Duodenal mucosa (tissue), 2 donors: ENCODE measurements around the gene RENBP.

Experiments
- H3K27ac ChIP-seq: one replicate; pipeline ENCODE4 v1.7.0; 2013; ENCODE audit warnings: low read depth, low read length
- H3K27me3 ChIP-seq, 2 donors: one replicate each; pipeline ENCODE4 v1.7.0; 2013; ENCODE audit warnings: low read length in 2 of 2, control low read depth in 1 of 2; ENCODE audit not compliant: insufficient read depth in 2 of 2, control insufficient read depth in 1 of 2
- H3K36me3 ChIP-seq, 2 donors: one replicate each; pipeline ENCODE4 v1.7.0; 2013; ENCODE audit warnings: low read length in 2 of 2, control low read depth in 1 of 2; ENCODE audit not compliant: insufficient read depth in 2 of 2, control insufficient read depth in 1 of 2
- H3K4me1 ChIP-seq, 2 donors: one replicate each; pipeline ENCODE4 v1.7.0; 2013; ENCODE audit warnings: low read length in 2 of 2, control low read depth in 1 of 2; ENCODE audit not compliant: insufficient read depth in 2 of 2, control insufficient read depth in 1 of 2
- H3K4me3 ChIP-seq, 2 donors: one replicate each; pipeline ENCODE4 v1.7.0; 2013; ENCODE audit warnings: low read length in 2 of 2, low read depth in 1 of 2
- H3K9ac ChIP-seq, 2 donors: one replicate each; pipeline ENCODE4 v1.7.0; 2013; ENCODE audit warnings: low read length in 2 of 2, low read depth in 1 of 2
- H3K9me3 ChIP-seq, 2 donors: one replicate each; pipeline ENCODE4 v1.7.0; 2013; ENCODE audit warnings: low read length in 2 of 2, control low read depth in 1 of 2; ENCODE audit not compliant: control insufficient read depth in 1 of 2

Gene RENBP

GRCh38 chrX:153921070-153921469 is 23.4 kb downstream of the RENBP start:
- Histone ChIP-seq H3K27ac (no peak overlapping the region), H3K4me3 (no peak overlapping the region), H3K27me3 (no peaks in the 10 kb centered on the region), H3K9ac (no peak overlapping the region), H3K4me1 (peaks cover 15 to 19% of the 10 kb centered on the region in 2 donors), H3K9me3 (no peaks in the 10 kb centered on the region), H3K36me3 (peaks cover 0 to 6% of the 10 kb centered on the region in 2 donors)

- Histone ChIP-seq H3K9me3 (no peaks in the 10 kb centered on the region), H3K4me3 (no peak overlapping the region), H3K27me3 (no peaks in the 10 kb centered on the region), H3K27ac (no peak overlapping the region), H3K4me1 (peaks cover 15 to 16% of the 10 kb centered on the region in 2 donors), H3K36me3 (peaks cover 0 to 6% of the 10 kb centered on the region in 2 donors), H3K9ac (no peak overlapping the region)
Observed at GRCh38 chrX:153920546-153920945, 23.9 kb downstream of the RENBP start.

DNA sequence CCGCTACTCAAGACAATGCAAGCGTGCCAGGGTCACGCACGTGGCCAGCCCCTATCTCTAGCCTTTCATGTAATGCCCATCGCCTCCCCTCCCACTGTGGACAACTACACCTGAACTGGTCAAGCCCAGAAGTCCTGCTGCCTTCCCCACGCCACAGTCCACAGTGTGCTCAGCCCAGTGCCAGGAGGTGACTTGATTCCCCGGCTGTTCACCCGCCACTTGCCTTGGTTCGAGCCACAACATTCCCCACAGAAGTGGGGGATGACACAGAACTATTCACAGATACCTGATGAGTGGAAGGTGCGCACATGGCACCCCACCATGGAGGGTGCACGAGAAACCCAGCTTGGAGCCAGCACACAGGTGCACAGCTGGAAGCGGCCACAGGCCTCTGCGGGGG is 25.2 kb downstream of the RENBP start:
- H3K9me3 ChIP-seq = no peaks in the 10 kb centered on the region
- peaks cover 4 to 15% of the 10 kb centered on the region in 2 donors for H3K4me1 ChIP-seq
- H3K4me3 ChIP-seq = no peak overlapping the region
- no peaks in the 10 kb centered on the region for H3K27me3 ChIP-seq
- H3K36me3 ChIP-seq = peaks cover 0 to 6% of the 10 kb centered on the region in 2 donors
- no peak overlapping the region for H3K9ac ChIP-seq
- H3K27ac ChIP-seq = no peak overlapping the region

DNA sequence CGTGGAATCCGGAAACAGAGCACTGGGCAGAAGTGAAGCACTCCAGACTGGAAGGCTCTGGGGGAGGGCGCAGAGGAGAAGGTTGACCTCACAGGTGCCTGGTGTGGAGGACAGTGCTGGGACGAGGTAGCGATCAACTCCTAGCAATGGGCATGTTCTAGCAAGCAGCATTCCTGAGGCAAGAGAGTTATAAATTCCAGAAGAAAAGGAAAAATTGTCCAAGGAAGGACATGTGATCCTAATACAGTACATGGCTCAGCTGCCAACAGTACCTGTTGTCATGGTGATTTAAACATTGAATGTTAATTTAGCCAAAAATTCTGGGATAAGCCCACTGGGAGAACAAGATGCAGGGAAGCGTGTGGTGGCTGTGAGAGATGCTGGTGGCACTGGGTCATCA is 26.6 kb downstream of the RENBP start:
- peaks cover 0 to 8% of the 10 kb centered on the region in 2 donors for H3K4me1 ChIP-seq
- no peak overlapping the region for H3K4me3 ChIP-seq
- H3K9me3 ChIP-seq = no peaks in the 10 kb centered on the region
- H3K27me3 ChIP-seq = no peaks in the 10 kb centered on the region
- peaks cover 0 to 6% of the 10 kb centered on the region in 2 donors for H3K36me3 ChIP-seq
- H3K9ac ChIP-seq = no peak overlapping the region
- no peak overlapping the region for H3K27ac ChIP-seq

GRCh38 chrX:153913701-153914100 is 30.7 kb downstream of the RENBP start:
- H3K36me3 ChIP-seq = peaks cover 0 to 6% of the 10 kb centered on the region in 2 donors
- no peak overlapping the region for H3K9ac ChIP-seq
- H3K9me3 ChIP-seq = no peaks in the 10 kb centered on the region
- no peaks in the 10 kb centered on the region for H3K27me3 ChIP-seq
- no peak overlapping the region for H3K4me3 ChIP-seq
- no peaks in the 10 kb centered on the region for H3K4me1 ChIP-seq
- H3K27ac ChIP-seq = no peak overlapping the region

DNA sequence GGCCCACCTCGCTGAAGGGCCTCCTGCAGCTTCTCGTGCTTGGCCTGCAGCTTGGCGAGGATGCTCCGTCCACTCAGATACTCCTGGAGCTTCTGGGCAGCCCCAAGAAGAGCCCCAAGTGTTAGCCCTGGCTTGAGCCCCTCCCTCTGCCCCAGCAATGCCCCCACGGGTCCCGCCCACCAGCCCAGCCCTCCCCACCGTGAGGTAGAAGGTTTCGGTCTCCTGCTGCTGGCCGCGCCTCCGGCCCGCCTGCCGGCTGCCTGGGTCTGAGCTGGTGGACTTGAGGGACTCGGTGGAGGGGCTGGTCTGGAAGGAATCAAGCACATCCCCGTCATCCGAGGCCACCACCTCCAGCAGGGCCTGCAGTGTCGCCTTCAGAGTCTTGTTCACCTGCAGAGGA is 31.2 kb downstream of the RENBP start:
- Histone ChIP-seq H3K36me3 (peaks cover 0 to 6% of the 10 kb centered on the region in 2 donors), H3K27ac (no peak overlapping the region), H3K9me3 (no peaks in the 10 kb centered on the region), H3K27me3 (no peaks in the 10 kb centered on the region), H3K4me3 (no peak overlapping the region), H3K9ac (no peak overlapping the region), H3K4me1 (no peaks in the 10 kb centered on the region)

DNA sequence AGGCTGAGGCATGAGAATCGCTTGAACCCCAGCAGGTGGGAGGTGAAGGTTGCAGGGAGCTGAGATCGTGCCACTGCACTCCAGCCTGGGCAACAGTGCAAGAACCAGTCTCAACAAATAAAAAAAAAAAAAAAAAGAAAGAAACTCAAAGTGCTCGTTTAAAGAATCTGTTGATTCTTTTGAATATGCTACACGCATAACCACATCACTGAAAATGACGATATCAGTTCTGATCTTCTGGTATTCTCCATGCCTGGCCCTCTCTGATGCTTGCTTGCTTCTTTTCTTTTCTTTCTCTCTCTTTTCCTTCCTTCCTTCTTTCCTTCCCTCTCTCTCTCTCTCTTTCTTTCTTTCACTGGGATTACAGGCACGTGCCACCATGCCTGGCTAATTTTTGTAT is 32.6 kb downstream of the RENBP start:
- Histone ChIP-seq H3K4me1 (no peaks in the 10 kb centered on the region), H3K4me3 (no peak overlapping the region), H3K27me3 (no peaks in the 10 kb centered on the region), H3K27ac (no peak overlapping the region), H3K36me3 (no peaks in the 10 kb centered on the region), H3K9me3 (no peaks in the 10 kb centered on the region), H3K9ac (no peak overlapping the region)

DNA sequence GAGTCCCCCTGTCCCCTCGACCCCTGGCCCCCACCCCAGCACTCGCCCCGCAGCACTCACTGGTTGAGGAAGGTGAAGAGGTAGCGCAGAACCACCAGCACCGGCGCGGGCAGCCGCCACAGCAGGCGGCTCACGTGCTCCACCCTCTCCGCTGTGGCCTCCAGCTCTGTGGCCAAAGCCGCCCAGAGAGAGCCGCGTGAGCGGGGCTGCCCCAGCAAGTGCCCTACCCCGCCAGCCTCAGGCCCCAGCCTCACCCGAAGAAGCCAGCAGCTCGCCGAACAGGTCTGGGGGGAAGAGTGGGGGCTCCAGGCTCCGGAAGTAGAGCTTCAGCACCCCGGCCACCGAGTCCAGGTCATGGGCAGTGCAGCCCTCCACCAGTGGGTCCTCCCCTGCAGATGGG is 34.0 kb downstream of the RENBP start:
- H3K4me3 ChIP-seq = no peak overlapping the region
- H3K4me1 ChIP-seq = no peaks in the 10 kb centered on the region
- H3K9me3 ChIP-seq = no peaks in the 10 kb centered on the region
- no peaks in the 10 kb centered on the region for H3K36me3 ChIP-seq
- no peak overlapping the region for H3K9ac ChIP-seq
- no peaks in the 10 kb centered on the region for H3K27me3 ChIP-seq
- H3K27ac ChIP-seq = no peak overlapping the region

GRCh38 chrX:153909980-153910360 is 34.5 kb downstream of the RENBP start:
- Histone ChIP-seq H3K4me1 (no peaks in the 10 kb centered on the region), H3K4me3 (no peak overlapping the region), H3K9ac (no peak overlapping the region), H3K36me3 (no peaks in the 10 kb centered on the region), H3K27ac (no peak overlapping the region), H3K9me3 (no peaks in the 10 kb centered on the region), H3K27me3 (no peaks in the 10 kb centered on the region)

- no peaks in the 10 kb centered on the region for H3K4me1 ChIP-seq
- H3K9me3 ChIP-seq = no peaks in the 10 kb centered on the region
- no peak overlapping the region for H3K4me3 ChIP-seq
- no peaks in the 10 kb centered on the region for H3K27me3 ChIP-seq
- H3K9ac ChIP-seq = no peak overlapping the region
- H3K36me3 ChIP-seq = no peaks in the 10 kb centered on the region
- H3K27ac ChIP-seq = no peak overlapping the region
Observed at GRCh38 chrX:153909024-153909979, 35.1 kb downstream of the RENBP start.
